HG02981 (cell line): ENCODE results near the gene PABPN1L.

Source experiments
- ATAC-seq: cut with Tn5 transposase; IDR thresholded peaks from one replicate; pipeline ENCODE4 v1.9.1; 2021; ENCODE audit warnings: mild to moderate bottlenecking, moderate library complexity; ENCODE audit not compliant: unreplicated experiment

PABPN1L gene

DNA sequence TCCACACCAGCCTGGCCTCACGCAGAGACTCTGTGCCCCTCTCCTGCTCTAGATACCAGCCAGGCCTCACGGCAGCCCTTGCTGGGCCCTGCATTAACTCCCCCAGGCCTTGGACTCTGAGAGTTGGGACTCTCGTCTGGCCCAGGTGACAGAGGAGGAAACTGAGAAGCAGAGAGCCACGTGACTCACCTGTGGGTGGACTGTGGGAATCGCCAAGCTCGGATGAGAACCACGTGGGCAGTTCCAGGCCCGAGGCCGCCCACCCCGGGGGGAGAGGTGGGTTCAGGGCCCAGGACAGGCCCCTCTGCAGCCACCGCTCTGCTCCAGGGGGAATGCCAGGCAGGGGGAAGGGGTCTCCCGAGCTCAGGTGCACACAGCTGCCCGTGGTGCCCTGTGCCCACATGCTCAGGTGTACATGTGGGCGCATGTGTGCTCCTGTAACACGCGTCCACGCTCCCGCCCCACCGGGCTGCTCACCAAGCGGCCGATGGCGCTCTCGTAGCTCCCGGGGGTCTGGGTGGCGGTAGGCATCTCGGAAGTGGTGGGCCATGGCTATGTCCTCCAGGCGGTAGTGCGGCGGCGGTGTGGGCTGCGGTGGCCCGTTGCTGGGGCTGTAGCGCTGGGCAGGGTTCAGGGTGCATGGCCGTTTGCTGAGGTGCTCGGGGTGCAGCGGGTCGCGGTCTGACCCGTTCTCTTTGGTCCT is 18.3 kb upstream of the PABPN1L start:
- no peak for ATAC-seq

DNA sequence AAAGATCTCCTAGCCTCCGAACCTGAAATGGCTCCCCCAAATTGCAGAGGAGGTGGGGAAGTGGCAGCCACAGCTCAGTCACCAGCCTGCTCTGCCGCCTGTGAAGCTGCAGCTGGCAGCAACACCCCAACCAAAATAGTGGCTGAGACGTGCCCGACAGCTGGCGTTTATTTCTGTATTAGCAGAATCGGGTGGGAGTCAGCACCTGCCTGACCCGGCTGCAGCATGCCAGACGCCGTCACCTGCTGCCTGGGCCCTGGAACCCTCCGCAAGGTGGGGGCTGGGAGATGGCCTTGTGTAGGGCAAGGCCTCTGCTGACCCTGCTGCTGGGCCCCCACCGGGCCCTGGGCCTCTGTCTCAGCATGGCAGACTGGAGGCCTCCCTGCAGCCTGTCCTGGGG is 17.5 kb upstream of the PABPN1L start:
- no peak for ATAC-seq

GRCh38 chr16:88883117-88883895 is 16.8 kb upstream of the PABPN1L start:
- ATAC-seq, result no peak

GRCh38 chr16:88882358-88883030 is 16.0 kb upstream of the PABPN1L start:
- ATAC-seq, result no peak

DNA sequence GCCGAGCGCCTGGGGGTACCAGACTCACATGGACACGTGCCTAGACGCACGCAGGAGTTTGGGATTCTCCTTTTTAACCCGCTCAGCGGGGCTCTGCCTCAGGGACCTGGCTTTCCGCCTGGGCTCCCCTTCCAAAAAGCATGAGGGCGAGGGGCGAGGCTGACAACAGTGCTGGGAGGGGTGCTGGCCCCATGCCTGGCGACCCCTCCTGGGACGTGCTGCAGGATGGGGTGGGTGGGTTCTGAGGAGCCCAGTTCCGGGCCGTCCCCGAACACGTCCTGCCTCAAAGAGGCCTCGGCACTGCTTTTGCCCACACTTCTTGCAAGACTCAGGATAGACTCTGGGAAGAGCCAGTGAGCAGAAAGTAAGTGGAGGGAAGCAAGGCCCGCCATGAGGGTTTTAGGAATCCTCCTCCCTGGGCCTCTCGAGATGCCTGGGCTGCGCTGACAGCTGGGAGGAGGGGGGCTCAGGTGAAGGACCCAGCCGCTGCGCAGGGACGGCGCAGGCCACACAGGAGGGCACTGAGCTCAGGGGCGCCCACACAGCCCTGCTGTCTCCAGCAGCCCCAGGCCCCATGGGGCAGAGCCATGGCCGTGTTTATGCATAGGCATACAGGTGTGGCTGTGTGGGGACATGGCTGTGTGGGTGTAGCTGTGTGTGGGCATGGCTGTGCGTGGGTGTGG is 15.4 kb upstream of the PABPN1L start:
- no peak for ATAC-seq

DNA sequence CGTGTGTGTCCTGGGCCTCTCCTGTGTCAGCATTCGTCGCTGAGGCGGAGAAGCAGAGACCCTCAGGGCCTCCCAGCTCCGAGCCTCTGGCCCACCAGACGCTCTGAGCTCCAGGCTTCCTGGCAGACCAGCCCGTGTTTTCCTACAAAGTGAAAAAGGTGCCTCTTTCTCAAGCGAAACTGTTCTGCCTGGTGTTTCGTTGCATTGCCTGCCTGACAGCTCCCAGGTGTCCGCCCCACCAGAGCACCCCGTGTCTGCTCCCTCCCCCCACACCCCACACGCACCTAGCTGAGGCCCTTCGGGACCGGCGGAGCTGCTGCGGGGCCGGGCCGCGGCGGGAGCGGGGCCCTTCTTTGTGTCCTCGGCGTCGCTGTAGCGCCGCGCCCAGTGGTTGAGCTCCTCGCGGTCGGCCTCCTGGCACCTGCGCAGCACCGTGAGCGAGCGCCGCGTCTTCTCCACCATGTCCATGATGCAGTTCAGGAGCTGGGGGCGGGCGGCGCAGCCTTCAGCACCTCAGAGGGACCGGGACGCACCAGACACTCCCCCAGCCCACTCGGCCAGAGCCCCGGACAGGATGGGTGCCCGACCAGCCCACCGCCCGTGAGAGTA is 14.7 kb upstream of the PABPN1L start:
- no peak for ATAC-seq

- no peak for ATAC-seq
Observed at GRCh38 chr16:88880226-88881006, 14.0 kb upstream of the PABPN1L start.

- no peak for ATAC-seq
Observed at GRCh38 chr16:88879788-88880055, 13.3 kb upstream of the PABPN1L start.

DNA sequence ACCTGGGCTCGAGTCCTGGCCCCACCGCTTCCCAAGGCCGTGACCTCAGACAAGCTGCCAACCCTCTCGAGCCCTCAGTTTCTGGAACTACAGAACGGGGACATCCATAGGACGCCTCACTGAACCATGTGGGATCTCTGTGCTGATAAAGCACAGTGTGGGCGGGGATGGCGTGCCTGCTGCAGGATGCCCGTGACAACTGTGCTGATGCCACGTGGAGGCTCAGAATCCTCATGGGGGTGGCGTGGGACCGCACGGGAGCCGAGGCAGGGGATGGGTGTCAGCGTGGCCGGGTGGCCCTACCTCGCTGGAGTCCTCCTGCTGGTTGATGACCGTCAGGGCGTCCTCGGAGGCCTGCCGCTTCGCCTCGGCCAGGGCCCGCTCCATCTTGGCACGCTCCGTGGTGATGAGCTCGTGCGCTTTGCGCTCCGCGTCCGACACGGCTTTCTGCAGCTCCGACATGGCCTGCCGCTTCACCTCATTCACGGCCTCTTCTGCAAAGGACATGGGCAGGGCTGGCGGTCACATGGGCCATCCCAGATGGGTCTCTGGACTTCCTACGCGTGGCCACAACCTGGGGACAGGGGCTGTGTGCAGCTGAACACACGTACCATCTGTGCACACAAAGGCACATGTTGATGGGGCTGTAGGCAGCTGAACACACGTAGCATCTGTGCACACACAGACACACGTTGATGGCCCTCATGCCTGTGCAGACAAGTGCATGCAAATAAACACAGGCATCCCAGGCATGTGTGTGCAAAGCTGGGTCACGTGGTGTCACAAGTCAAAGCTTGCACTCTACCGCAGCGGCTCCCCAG is 12.7 kb upstream of the PABPN1L start:
- no peak for ATAC-seq

DNA sequence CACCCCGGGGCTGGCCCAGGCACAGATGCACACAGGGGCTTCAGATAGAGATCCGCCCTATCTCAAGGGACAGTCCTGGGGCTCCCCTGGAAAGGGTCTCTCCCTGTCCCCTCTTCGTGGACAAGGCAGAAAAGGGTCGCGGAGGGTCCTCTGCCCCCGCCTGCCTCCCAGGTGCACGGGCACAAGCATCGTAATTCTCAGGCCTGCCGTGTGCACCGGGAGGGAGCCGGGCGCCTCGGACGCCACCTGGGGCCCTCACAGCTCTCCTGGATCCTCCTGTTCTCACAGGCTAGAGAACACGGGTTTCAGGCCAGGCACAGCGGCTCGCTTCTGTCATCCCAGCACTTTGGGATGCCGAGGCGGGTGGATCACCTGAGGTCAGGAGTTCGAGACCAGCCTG is 11.9 kb upstream of the PABPN1L start:
- ATAC-seq, result no peak

- ATAC-seq, result no peak
Observed at GRCh38 chr16:88877564-88878289, 11.3 kb upstream of the PABPN1L start.

DNA sequence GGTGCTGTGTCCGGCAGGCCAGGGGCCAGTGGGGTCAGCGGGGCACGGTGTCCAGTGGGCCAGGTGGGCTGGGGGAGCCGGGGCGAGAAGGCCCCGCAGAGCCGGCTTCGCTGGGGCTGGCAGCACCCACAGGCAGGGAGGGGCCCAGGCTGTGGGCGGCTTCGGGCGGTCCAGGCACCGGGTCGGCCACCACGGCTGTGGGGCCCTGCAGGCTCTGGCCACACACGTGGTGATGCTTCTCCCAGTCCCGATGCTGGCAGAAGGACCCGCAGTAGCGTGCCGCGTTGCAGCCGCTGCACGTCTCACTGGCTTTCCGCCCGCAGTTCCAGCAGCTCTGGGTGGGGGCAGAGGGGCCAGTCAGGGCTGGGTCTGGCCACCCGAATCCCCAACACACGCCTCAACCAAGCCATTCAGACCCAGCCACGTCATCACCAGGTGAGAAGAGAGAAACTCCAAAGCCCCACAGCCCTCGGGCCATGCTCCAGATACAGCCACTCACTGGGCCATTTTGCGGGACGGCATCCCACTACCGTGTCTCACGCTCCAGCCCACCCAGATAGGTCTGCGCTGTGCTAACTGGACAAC is 10.6 kb upstream of the PABPN1L start:
- no peak for ATAC-seq

DNA sequence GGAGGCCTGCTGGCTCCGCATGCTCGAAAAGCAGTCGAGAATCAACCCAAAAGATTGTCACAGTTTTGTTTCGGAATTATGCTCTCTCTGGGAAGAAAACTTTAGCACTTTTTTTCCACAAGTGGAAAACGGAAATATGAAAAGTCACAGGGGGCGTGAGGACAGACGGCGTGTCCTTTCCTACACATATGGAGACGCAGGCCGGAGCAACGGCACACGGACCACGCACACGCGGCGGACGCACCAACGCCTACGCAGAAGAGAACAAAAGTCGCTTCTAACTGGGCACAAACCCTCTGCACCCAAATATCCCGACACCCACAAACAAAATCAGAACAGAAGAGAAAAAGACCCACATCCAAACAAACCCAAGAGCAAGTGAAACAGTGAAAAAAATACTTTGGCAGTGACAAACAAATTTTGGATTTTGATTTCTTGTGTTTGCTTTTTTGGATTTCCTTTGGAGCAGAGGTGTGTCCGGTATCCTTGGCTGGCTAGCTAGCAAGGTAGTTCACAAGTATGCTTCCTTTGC is 9.3 kb upstream of the PABPN1L start:
- no peak for ATAC-seq

DNA sequence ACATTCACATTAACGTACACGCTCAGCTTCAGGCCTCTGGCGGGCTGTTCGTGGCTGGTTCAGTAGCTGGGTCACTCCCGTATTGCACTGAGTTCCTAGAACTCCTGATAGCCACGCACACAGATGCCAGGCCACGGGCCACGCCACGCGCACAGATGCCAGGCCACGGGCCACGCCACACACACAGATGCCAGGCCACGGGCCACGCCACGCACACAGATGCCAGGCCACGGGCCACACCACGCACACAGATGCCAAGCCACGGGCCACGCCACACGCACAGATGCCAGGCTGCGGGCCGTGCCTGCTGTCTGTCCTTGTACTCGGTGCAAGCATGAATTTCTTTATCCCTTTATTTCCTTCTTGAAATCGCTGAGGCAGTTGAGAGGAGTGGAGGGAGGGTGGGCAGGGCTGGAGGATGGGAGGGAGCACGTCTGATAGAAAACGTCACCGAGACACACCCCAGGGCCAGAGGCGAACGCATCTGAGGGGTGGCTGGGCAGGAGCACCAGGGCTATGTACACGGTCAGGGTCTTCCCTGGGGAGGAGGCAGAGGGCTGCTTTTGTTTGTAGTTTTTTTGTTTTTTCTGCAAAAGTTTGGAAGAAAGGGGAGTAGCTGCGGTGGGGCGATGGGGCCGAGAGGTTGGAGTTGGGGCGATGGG is 8.6 kb upstream of the PABPN1L start:
- no peak for ATAC-seq

- no peak for ATAC-seq
Observed at GRCh38 chr16:88872650-88873331, 6.3 kb upstream of the PABPN1L start.

DNA sequence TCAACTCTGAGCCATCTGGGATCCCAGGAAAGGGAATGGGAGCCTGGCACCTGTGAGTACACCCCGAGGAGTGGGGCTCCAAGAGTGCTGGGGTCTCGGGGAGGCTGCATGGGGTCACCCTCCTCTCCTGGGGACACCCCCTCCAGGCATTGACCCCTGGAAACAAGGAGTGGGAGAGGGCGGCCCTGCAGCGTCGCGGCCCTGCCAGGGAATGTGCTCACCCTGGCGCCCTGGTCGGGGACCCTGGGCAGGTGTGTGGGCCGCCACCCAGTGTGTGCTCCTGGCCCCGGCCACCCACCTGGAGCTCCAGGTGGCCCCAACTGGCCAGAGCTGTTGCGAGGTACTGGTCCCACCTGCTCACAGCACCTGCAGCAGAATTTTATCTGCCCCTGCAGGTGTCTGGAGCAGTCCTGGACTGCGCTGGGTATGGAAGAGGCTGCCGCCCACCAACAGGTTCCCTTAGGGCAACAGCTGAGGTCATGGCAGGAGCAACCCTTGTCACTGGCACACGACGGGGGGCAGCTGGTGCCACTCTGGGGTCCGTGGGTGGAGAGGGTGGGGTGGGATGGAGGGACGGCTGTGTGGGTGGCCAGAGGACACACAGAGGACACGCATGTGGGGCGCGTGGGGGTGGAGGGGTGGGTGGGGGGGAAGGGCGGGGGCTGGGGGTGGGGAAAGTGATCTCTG is 5.4 kb upstream of the PABPN1L start:
- no peak for ATAC-seq

- ATAC-seq, result no peak
Observed at GRCh38 chr16:88871349-88871702, 4.9 kb upstream of the PABPN1L start.
